Measurements from ENCODE around the gene IRF2BP1.

GRCh38 chr19:45917421-45918091 is 31.6 kb upstream of the IRF2BP1 start:
- no peak for TF ChIP-seq CTCF (IDR thresholded peaks at IDR 0.05; ENCODE audit: insufficient read depth, low read length)
- TF ChIP-seq POLR2AphosphoS5 (IDR thresholded peaks at IDR 0.05; ENCODE audit: low read depth) = no peak

All from HL-60 (cell line).